ENCODE data around the gene CRAMP1. TPM values are rescaled to one million over a fixed set of nuclear protein-coding genes. Genes with fewer than 3 reads are reported as not detected.

CRAMP1 gene
- polyA plus RNA-seq, 1 of the 3 experiments (the other 2 are of a cell fraction) = 9.5 TPM

DNA sequence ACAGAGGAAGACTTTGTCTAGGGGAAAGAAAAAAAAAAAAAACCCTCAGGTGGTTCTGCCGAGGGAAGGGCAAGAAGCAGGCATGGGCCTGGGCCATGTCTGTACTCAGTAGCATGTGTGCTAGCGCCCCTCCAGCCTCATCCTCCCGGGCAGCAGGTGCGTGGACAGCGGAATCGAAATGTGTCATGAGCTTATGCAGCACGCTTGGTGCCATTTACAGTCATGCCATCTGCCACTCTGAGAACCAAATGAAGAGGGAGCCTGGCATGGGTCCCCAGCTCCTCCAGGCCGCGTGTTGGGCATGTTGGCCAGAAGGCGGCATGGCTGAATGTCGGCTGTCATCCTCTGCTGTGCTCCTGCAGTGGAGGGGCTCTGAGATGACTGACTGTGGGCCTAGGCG lies 31.4 kb downstream of the CRAMP1 start:
- H3K9ac ChIP-seq = no peak overlapping the region
- no peak overlapping the region for H2AFZ ChIP-seq (ENCODE audit: low read depth)
- H3K27ac ChIP-seq (ENCODE audit: low read depth in 2 of 2, low read length in 1 of 2) = no peak overlapping the region
- 0 out of 2 replicates have a peak, but pooled peaks cover 8% of the 10 kb centered on the region for H4K20me1 ChIP-seq (ENCODE audit: insufficient read depth)
- no peak overlapping the region for H3K4me3 ChIP-seq (ENCODE audit: low read depth in 2 of 2, low read length in 1 of 2)
- no peak for DNase-seq
- CTCF ChIA-PET = no interaction called here
- POLR2A ChIA-PET = no interaction called here
- peaks cover 7% of the 10 kb centered on the region; the same call in 1 of the 2 replicates for H3K79me2 ChIP-seq (ENCODE audit: insufficient read depth)
- no peak for TF ChIP-seq RFX5 (IDR thresholded peaks at IDR 0.05; ENCODE audit: low read length)
- no peak for TF ChIP-seq POLR2AphosphoS5 (IDR thresholded peaks at IDR 0.05; ENCODE audit: low read depth, low read length)
- TF ChIP-seq, protein P1, sequence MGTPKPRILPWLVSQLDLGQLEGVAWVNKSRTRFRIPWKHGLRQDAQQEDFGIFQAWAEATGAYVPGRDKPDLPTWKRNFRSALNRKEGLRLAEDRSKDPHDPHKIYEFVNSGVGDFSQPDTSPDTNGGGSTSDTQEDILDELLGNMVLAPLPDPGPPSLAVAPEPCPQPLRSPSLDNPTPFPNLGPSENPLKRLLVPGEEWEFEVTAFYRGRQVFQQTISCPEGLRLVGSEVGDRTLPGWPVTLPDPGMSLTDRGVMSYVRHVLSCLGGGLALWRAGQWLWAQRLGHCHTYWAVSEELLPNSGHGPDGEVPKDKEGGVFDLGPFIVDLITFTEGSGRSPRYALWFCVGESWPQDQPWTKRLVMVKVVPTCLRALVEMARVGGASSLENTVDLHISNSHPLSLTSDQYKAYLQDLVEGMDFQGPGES (IDR thresholded peaks at IDR 0.05; ENCODE audit: low read depth, low read length) = no peak
- TF ChIP-seq EP300 (IDR thresholded peaks at IDR 0.05; ENCODE audit: borderline replicate concordance in 1 of 2, low read depth in 1 of 2, low read length in 1 of 2) = no peak
- TF ChIP-seq, protein P2, sequence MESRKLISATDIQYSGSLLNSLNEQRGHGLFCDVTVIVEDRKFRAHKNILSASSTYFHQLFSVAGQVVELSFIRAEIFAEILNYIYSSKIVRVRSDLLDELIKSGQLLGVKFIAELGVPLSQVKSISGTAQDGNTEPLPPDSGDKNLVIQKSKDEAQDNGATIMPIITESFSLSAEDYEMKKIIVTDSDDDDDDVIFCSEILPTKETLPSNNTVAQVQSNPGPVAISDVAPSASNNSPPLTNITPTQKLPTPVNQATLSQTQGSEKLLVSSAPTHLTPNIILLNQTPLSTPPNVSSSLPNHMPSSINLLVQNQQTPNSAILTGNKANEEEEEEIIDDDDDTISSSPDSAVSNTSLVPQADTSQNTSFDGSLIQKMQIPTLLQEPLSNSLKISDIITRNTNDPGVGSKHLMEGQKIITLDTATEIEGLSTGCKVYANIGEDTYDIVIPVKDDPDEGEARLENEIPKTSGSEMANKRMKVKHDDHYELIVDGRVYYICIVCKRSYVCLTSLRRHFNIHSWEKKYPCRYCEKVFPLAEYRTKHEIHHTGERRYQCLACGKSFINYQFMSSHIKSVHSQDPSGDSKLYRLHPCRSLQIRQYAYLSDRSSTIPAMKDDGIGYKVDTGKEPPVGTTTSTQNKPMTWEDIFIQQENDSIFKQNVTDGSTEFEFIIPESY (IDR thresholded peaks at IDR 0.05; ENCODE audit: borderline replicate concordance, low read depth) = no peak
- TF ChIP-seq GATA2 (CRISPR knock-in tag; IDR thresholded peaks at IDR 0.05) = no peak
- TF ChIP-seq SMC3 (IDR thresholded peaks at IDR 0.05; ENCODE audit: low read depth, low read length) = no peak
- TF ChIP-seq, protein P3, sequence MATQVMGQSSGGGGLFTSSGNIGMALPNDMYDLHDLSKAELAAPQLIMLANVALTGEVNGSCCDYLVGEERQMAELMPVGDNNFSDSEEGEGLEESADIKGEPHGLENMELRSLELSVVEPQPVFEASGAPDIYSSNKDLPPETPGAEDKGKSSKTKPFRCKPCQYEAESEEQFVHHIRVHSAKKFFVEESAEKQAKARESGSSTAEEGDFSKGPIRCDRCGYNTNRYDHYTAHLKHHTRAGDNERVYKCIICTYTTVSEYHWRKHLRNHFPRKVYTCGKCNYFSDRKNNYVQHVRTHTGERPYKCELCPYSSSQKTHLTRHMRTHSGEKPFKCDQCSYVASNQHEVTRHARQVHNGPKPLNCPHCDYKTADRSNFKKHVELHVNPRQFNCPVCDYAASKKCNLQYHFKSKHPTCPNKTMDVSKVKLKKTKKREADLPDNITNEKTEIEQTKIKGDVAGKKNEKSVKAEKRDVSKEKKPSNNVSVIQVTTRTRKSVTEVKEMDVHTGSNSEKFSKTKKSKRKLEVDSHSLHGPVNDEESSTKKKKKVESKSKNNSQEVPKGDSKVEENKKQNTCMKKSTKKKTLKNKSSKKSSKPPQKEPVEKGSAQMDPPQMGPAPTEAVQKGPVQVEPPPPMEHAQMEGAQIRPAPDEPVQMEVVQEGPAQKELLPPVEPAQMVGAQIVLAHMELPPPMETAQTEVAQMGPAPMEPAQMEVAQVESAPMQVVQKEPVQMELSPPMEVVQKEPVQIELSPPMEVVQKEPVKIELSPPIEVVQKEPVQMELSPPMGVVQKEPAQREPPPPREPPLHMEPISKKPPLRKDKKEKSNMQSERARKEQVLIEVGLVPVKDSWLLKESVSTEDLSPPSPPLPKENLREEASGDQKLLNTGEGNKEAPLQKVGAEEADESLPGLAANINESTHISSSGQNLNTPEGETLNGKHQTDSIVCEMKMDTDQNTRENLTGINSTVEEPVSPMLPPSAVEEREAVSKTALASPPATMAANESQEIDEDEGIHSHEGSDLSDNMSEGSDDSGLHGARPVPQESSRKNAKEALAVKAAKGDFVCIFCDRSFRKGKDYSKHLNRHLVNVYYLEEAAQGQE (IDR thresholded peaks at IDR 0.05; ENCODE audit: low read depth, low read length) = no peak
- TF ChIP-seq NFIC (IDR thresholded peaks at IDR 0.05; ENCODE audit: borderline replicate concordance) = no peak
- TF ChIP-seq TAF1 (IDR thresholded peaks at IDR 0.05; ENCODE audit: borderline replicate concordance, low read depth, low read length) = no peak
- no peak for TF ChIP-seq EZH2phosphoT487 (IDR thresholded peaks at IDR 0.05; ENCODE audit: borderline replicate concordance, low read depth)
- TF ChIP-seq FOSL2 (IDR thresholded peaks at IDR 0.05; ENCODE audit: borderline replicate concordance, low read depth) = no peak
- TF ChIP-seq, protein P4, sequence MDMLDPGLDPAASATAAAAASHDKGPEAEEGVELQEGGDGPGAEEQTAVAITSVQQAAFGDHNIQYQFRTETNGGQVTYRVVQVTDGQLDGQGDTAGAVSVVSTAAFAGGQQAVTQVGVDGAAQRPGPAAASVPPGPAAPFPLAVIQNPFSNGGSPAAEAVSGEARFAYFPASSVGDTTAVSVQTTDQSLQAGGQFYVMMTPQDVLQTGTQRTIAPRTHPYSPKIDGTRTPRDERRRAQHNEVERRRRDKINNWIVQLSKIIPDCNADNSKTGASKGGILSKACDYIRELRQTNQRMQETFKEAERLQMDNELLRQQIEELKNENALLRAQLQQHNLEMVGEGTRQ (IDR thresholded peaks at IDR 0.05; ENCODE audit: borderline replicate concordance, low read depth, low read length) = no peak
- TF ChIP-seq FOXJ3 (CRISPR knock-in tag; IDR thresholded peaks at IDR 0.05) = no peak
- TF ChIP-seq FOXM1 (IDR thresholded peaks at IDR 0.05; ENCODE audit: low read depth) = no peak
- TF ChIP-seq YY1 (IDR thresholded peaks at IDR 0.05; ENCODE audit: low read depth) = no peak
- H3K4me1 ChIP-seq (ENCODE audit: control insufficient read depth in 1 of 2, insufficient read depth in 2 of 2, low read depth in 1 of 2, low read length in 1 of 2) = peaks cover 0 to 6% of the 10 kb centered on the region in 2 experiments; a peak in 1 of 4 replicates
- H3K4me2 ChIP-seq = no peak overlapping the region
- H3F3A ChIP-seq (replicated peaks; ENCODE audit: insufficient read depth) = no peaks in the 10 kb centered on the region
- H3K9me2 ChIP-seq = no peaks in the 10 kb centered on the region
- peaks cover 21 to 63% of the 10 kb centered on the region in 2 experiments for H3K36me3 ChIP-seq (replicated peaks in 1 of 2; ENCODE audit: control insufficient read depth in 1 of 2, insufficient read depth in 2 of 2, low read length in 1 of 2)
- WGBS (ENCODE audit: low lambda C conversion rate) = 95% methylated on average over 8 of the region's 12 CpGs
- H3K9me3 ChIP-seq = no peaks in the 10 kb centered on the region
- H3K27me3 ChIP-seq (ENCODE audit: insufficient read depth) = no peaks in the 10 kb centered on the region

All from SK-N-SH (cell line).